Spleen (tissue), 11 donors: ENCODE measurements around the gene NPBWR2. TPM values are rescaled to one million over a fixed set of nuclear protein-coding genes. Genes with fewer than 3 reads are reported as not detected.

Experiments used
- DNase-seq: peaks from one replicate; pipeline ENCODE4 v3.0.0-alpha.2; 2020
- H3K27ac ChIP-seq, 8 donors: fragments of 200-600 bp; sonication (generic) in 7 of 8; 1 replicate in 4 of 8; 2 replicates in 4 of 8; pipeline versions ENCODE4 v1.5.0 to v1.8.0; 2016 to 2021; ENCODE audit warnings: inconsistent platforms in 4 of 8, mild to moderate bottlenecking in 4 of 8, moderate library complexity in 1 of 8
- H3K27me3 ChIP-seq, 7 donors: fragments of 200-600 bp; sonication (generic) in 6 of 7; replicated peaks in 1 of 7; 1 replicate in 4 of 7; 2 replicates in 3 of 7; pipeline versions ENCODE4 v1.5.0 to v1.8.0; 2016 to 2021; ENCODE audit warnings: inconsistent platforms in 3 of 7, mild to moderate bottlenecking in 1 of 7
- H3K36me3 ChIP-seq, 6 donors: fragments of 200-600 bp; sonication (generic) in 5 of 6; 1 replicate in 4 of 6; 2 replicates in 2 of 6; pipeline versions ENCODE4 v1.5.0 to v1.8.0; 2016 to 2021; ENCODE audit warnings: inconsistent platforms in 2 of 6
- H3K4me1 ChIP-seq, 6 donors: fragments of 200-600 bp; sonication (generic) in 5 of 6; 1 replicate in 3 of 6; 2 replicates in 3 of 6; pipeline versions ENCODE4 v1.5.0 to v1.8.0; 2016 to 2021; ENCODE audit warnings: inconsistent platforms in 3 of 6
- H3K4me3 ChIP-seq, 8 donors: fragments of 200-600 bp; sonication (generic) in 7 of 8; 1 replicate in 4 of 8; 2 replicates in 4 of 8; pipeline versions ENCODE4 v1.5.0 to v1.8.0; 2016 to 2021; ENCODE audit warnings: inconsistent platforms in 4 of 8, mild to moderate bottlenecking in 4 of 8, moderate library complexity in 2 of 8
- H3K9me3 ChIP-seq, 8 donors: fragments of 200-600 bp; sonication (generic) in 7 of 8; 1 replicate in 4 of 8; 2 replicates in 4 of 8; pipeline versions ENCODE4 v1.5.0 to v1.8.0; 2016 to 2021; ENCODE audit warnings: inconsistent platforms in 4 of 8
- POLR2A ChIP-seq, 3 donors: fragments of 450-650 bp; IDR thresholded peaks; one replicate each; pipeline ENCODE4 v1.5.1; 2017; ENCODE audit warnings: antibody characterized with exemption in 3 of 3, mild to moderate bottlenecking in 1 of 3
- POLR2AphosphoS5 ChIP-seq, 3 donors: sonication (generic); formaldehyde crosslinking; IDR thresholded peaks; one replicate each; pipeline ENCODE4 v1.5.1; 2017; ENCODE audit warnings: antibody characterized with exemption in 3 of 3
- WGBS, 5 donors: extraction: QIAGEN DNeasy Blood & Tissue Kit in 3 of 5; methylation state at CpG; one replicate each; pipeline versions ENCODE4 v1.1.5 to v1.1.7; 2013 to 2018; 5-methylcytosine and 5-hydroxymethylcytosine counted together
- intact Hi-C: fragments of 100-400 bp; cut with DNase I; formaldehyde crosslinking; loops from one replicate; pipeline ENCODE4 v1.15.0; 2023; ENCODE audit warnings: low total_unique reads
- polyA plus RNA-seq, 3 donors: library from polyadenylated mRNA; stranded (reverse); fragments of 200-250 nt; gene quantifications; one replicate each; pipeline ENCODE4 v1.2.1, GENCODE V29; 2013
- total RNA-seq, 7 donors: library from RNA; depleted of rRNA in 3 of 7; stranded (reverse); fragments of >200 nt in 3 of 7; fragmentation: NEBNext Ultra II Directional in 4 of 7; extraction: Animal tissue kit (Norgen Biotek cat#: 25700) in 4 of 7; gene quantifications; one replicate each; pipeline versions ENCODE4 v1.1.0 to v1.2.1, GENCODE V29; 2016 to 2021
- TF ChIP-seq, protein P1 (sequence below), 11 experiments: fragments of 200-600 bp in 7 of 11; fragments of 450-650 bp in 4 of 11; sonication (generic) in 4 of 11; IDR thresholded peaks in 8 of 11; conservative IDR thresholded peaks in 3 of 11; 1 replicate in 7 of 11; 2 replicates in 4 of 11; pipeline versions ENCODE4 v1.4.0 to v1.8.0; 2016 to 2021; ENCODE audit warnings: antibody characterized with exemption in 11 of 11, inconsistent platforms in 4 of 11, mild to moderate bottlenecking in 1 of 11
- donor health status: healthy with polysubstance abuse.
- donor health status: DM: no; HTN: no; CAD: no; lungs with moderate emphysema.
- donor health status: DM: no; HTN: no; CAD: no.
- donor health status: Bipolar disorder and iron deficiency.
- donor health status: healthy.
- donor health status: DM: no; HTN: no; CAD: no.
- donor health status: DM: yes; HTN: yes; CAD: no.

The NPBWR2 gene
- total and polyA plus RNA-seq, 10 donors, result 0.26 TPM; not detected in 9

DNA sequence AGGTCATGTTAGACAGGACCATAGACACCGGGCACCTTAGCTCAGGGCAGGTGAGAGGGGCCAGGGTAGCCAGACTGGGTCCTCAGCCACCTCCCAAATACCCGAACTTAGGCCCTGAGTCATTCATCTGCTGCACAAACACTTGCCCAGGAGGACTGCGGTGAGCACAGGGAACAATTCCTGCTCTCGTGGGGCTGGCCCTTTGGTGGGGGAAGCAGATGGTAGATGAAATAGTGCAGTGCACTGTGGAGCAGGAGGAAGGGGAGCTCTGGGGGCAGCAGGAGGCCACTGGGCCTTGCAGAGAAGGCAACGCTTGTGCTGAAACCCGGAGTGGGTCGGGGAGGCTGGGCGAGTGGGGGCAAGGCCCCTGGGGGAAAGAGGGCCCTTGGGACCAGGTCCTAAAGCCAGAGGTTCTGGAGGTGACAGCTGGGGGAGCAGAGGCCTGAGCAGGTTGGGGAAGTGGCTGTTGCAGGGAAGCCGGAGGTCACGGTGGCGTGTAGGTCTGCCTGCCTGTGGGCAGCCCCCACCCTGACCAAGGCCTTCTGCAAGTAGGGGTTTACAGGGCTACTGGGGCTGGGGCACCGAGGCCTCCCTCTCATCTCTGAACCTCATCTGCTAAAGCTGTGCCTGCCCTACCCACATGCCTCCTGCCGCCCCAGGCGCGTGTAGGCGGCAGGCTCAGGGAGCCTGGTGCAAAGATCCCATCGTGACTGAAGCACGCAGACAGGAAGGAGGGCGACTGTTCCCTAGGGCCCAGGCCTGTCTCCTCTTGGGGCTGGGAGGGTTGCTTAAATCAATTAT is 4.7 kb upstream of the NPBWR2 start:
- Histone ChIP-seq H3K27ac (no peak overlapping the region), H3K4me1 (peaks cover 0 to 18% (median 11%) of the 10 kb centered on the region in 6 donors), H3K36me3 (no peaks in the 10 kb centered on the region), H3K4me3 (no peak overlapping the region), H3K9me3 (no peaks in the 10 kb centered on the region), H3K27me3 (peaks cover 0 to 4% (median 0%) of the 10 kb centered on the region in 7 donors)
- 43 to 51% (median 47%) methylated on average over 16 to 19 of the region's 19 CpGs for WGBS, 5 donors
- DNase-seq, result peak; percentile 71
- intact Hi-C loops, result no loop called here
- TF ChIP-seq POLR2A (IDR thresholded peaks at IDR 0.05) (no peak), POLR2AphosphoS5 (IDR thresholded peaks at IDR 0.05) (no peak)
- TF ChIP-seq, protein P1, sequence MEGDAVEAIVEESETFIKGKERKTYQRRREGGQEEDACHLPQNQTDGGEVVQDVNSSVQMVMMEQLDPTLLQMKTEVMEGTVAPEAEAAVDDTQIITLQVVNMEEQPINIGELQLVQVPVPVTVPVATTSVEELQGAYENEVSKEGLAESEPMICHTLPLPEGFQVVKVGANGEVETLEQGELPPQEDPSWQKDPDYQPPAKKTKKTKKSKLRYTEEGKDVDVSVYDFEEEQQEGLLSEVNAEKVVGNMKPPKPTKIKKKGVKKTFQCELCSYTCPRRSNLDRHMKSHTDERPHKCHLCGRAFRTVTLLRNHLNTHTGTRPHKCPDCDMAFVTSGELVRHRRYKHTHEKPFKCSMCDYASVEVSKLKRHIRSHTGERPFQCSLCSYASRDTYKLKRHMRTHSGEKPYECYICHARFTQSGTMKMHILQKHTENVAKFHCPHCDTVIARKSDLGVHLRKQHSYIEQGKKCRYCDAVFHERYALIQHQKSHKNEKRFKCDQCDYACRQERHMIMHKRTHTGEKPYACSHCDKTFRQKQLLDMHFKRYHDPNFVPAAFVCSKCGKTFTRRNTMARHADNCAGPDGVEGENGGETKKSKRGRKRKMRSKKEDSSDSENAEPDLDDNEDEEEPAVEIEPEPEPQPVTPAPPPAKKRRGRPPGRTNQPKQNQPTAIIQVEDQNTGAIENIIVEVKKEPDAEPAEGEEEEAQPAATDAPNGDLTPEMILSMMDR (IDR thresholded peaks at IDR 0.05 in 8 of 11, conservative IDR thresholded peaks at IDR 0.05 in 3 of 11), result no peak

DNA sequence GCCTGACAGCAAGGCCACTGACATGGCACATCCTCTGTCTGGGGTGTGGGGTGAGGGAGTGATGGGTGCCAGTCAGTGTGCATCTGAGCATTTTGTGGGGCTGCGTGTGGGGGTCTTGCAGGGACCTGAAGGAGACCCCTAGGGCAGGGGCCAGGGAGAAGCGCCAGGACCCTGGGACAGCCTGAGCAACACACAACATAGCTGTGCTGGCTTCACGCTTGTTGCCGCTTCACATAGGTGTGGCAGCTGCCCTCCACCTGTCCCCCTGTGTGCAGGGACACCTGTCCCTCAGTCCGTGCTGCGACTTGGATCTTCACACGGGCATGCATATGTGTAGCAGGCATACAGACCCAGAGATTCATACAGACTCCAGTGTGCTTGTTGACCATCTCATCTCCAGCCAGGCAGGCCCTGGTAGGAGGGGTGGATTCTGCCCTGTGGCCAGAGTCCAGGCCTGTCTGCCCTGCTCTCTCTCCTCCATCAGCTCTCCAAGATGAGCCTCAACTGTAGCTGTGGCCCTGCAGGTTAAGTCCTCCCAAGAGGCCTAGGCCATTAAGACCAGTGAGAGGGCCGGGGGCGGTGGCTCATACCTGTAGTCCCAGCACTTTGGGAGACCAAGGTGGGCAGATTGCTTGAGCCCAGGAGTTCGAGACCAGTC is 3.2 kb upstream of the NPBWR2 start:
- Histone ChIP-seq H3K36me3 (no peaks in the 10 kb centered on the region), H3K4me3 (no peak overlapping the region), H3K27ac (no peak overlapping the region), H3K27me3 (peaks cover 0 to 8% (median 0%) of the 10 kb centered on the region in 7 donors), H3K9me3 (no peaks in the 10 kb centered on the region), H3K4me1 (peaks cover 0 to 18% (median 12%) of the 10 kb centered on the region in 6 donors)
- TF ChIP-seq, protein P1 (IDR thresholded peaks at IDR 0.05 in 8 of 11, conservative IDR thresholded peaks at IDR 0.05 in 3 of 11), result no peak
- TF ChIP-seq POLR2AphosphoS5 (IDR thresholded peaks at IDR 0.05) (no peak), POLR2A (IDR thresholded peaks at IDR 0.05) (no peak)
- DNase-seq, result peak; percentile 68
- intact Hi-C loops, result no loop called here
- WGBS, 5 donors, result 80 to 96% (median 87%) methylated on average over 5 to 10 of the region's 10 CpGs

DNA sequence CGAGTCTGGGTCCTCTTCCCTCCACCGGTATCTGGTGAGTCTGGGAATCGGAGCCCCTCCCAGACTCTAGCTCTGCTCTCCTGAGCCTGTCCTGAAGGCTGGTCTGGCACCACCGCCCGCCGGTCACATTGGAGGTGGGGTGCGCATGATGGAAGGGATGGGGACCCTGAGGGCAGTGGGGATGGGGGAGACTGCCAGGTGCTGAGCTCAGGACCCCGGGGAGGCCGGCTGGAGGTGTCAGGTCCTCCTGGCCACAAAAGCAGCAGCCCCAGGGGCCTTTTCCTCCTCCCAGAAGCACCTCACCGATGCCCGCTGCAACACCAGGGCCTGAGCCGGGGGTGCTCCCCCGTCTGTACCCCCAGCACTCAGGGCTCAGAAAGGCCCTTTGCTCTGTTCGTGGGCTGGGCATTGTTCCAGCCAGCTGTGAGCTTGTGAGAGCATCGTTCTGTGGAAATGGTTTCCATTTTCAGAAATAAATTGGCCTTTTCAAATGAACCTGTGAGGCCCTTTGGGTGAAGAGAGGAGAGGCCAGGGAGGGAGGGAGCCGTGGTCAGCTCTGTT is 2.5 kb upstream of the NPBWR2 start:
- WGBS, 5 donors, result 75 to 82% (median 80%) methylated on average over 9 to 16 of the region's 16 CpGs
- H3K27me3 ChIP-seq, result peaks cover 0 to 10% (median 0%) of the 10 kb centered on the region in 7 donors
- no peak for DNase-seq
- H3K36me3 ChIP-seq, result no peaks in the 10 kb centered on the region
- no peak overlapping the region for H3K4me3 ChIP-seq
- TF ChIP-seq POLR2A (IDR thresholded peaks at IDR 0.05), result no peak
- TF ChIP-seq, protein P1 (IDR thresholded peaks at IDR 0.05 in 8 of 11, conservative IDR thresholded peaks at IDR 0.05 in 3 of 11), result no peak
- TF ChIP-seq POLR2AphosphoS5 (IDR thresholded peaks at IDR 0.05), result no peak
- no peaks in the 10 kb centered on the region for H3K9me3 ChIP-seq
- no peak overlapping the region for H3K27ac ChIP-seq
- peaks cover 0 to 18% (median 12%) of the 10 kb centered on the region in 6 donors for H3K4me1 ChIP-seq
- intact Hi-C loops, result no loop called here
